H9 (cell line): ENCODE results near the gene ELMOD3. TPM values are rescaled to one million over a fixed set of nuclear protein-coding genes. Genes with fewer than 3 reads are reported as not detected.

Source experiments
- DNase-seq: peaks from one replicate; pipeline ENCODE4 v3.0.0-alpha.2; 2017
- H2AFZ ChIP-seq: one replicate; pipeline ENCODE4 v1.6.1; 2013; ENCODE audit warnings: mild to moderate bottlenecking, low read length, control low read depth, moderate library complexity
- H2AK5ac ChIP-seq: 2 replicates; pipeline ENCODE4 v1.6.1; 2013; ENCODE audit warnings: low read length, control low read depth, mixed read lengths; ENCODE audit not compliant: insufficient read length
- H2BK120ac ChIP-seq: one replicate; pipeline ENCODE4 v1.6.1; 2013; ENCODE audit warnings: low read depth, mild to moderate bottlenecking, low read length, control low read depth, inconsistent platforms; ENCODE audit not compliant: poor library complexity, severe bottlenecking
- H2BK12ac ChIP-seq: 2 replicates; pipeline ENCODE4 v1.6.1; 2013; ENCODE audit warnings: low read length, control low read depth, mixed read lengths, low read depth; ENCODE audit not compliant: insufficient read length
- H2BK15ac ChIP-seq: 2 replicates; pipeline ENCODE4 v1.6.1; 2013; ENCODE audit warnings: low read depth, low read length, control low read depth
- H2BK20ac ChIP-seq: one replicate; pipeline ENCODE4 v1.6.1; 2013; ENCODE audit warnings: low read depth, mild to moderate bottlenecking, low read length, control low read depth, inconsistent platforms; ENCODE audit not compliant: poor library complexity, severe bottlenecking
- H2BK5ac ChIP-seq: 2 replicates; pipeline ENCODE4 v1.6.1; 2013; ENCODE audit warnings: low read length, control low read depth, mixed read lengths; ENCODE audit not compliant: insufficient read length
- H3K14ac ChIP-seq: 2 replicates; pipeline ENCODE4 v1.6.1; 2013; ENCODE audit warnings: low read length, control low read depth; ENCODE audit not compliant: insufficient read depth
- H3K18ac ChIP-seq: 2 replicates; pipeline ENCODE4 v1.6.1; 2013; ENCODE audit warnings: low read depth, mild to moderate bottlenecking, mixed read lengths, low read length, control low read depth; ENCODE audit not compliant: insufficient read length
- H3K23ac ChIP-seq: 2 replicates; pipeline ENCODE4 v1.6.1; 2013; ENCODE audit warnings: low read length, control low read depth, mixed read lengths, low read depth; ENCODE audit not compliant: insufficient read length
- H3K23me2 ChIP-seq: 2 replicates; pipeline ENCODE4 v1.6.1; 2013; ENCODE audit warnings: low read depth, mild to moderate bottlenecking, mixed read lengths, low read length, control low read depth; ENCODE audit not compliant: insufficient read length, poor library complexity, severe bottlenecking
- H3K27ac ChIP-seq: 2 replicates; pipeline ENCODE4 v1.5.1; 2013; ENCODE audit warnings: low read length, control low read depth, mixed read lengths, low read depth; ENCODE audit not compliant: insufficient read length
- H3K27me3 ChIP-seq: 2 replicates; pipeline ENCODE4 v1.6.1; 2013; ENCODE audit warnings: low read length, control low read depth, inconsistent platforms; ENCODE audit not compliant: insufficient read depth
- H3K4ac ChIP-seq: 2 replicates; pipeline ENCODE4 v1.6.1; 2013; ENCODE audit warnings: low read depth, mild to moderate bottlenecking, control low read depth, inconsistent platforms, low read length, moderate library complexity
- H3K4me1 ChIP-seq: 2 replicates; pipeline ENCODE4 v1.6.1; 2013; ENCODE audit warnings: low read length, control low read depth, inconsistent platforms; ENCODE audit not compliant: insufficient read depth
- H3K4me2 ChIP-seq: 2 replicates; pipeline ENCODE4 v1.6.1; 2013; ENCODE audit warnings: low read length, control low read depth, mixed read lengths; ENCODE audit not compliant: insufficient read length, insufficient read depth
- H3K56ac ChIP-seq: 2 replicates; pipeline ENCODE4 v1.6.1; 2013; ENCODE audit warnings: low read depth, mild to moderate bottlenecking, mixed read lengths, low read length, control low read depth; ENCODE audit not compliant: insufficient read length
- H3K79me1 ChIP-seq: 2 replicates; pipeline ENCODE4 v1.6.1; 2013; ENCODE audit warnings: low read depth, mild to moderate bottlenecking, moderate library complexity, low read length, control low read depth, inconsistent platforms; ENCODE audit not compliant: insufficient read depth, poor library complexity, severe bottlenecking
- H3K79me2 ChIP-seq: 2 replicates; pipeline ENCODE4 v1.6.1; 2013; ENCODE audit warnings: low read length, control low read depth, inconsistent platforms; ENCODE audit not compliant: insufficient read depth
- H3K9ac ChIP-seq: 2 replicates; pipeline ENCODE4 v1.6.1; 2013; ENCODE audit warnings: low read length, control low read depth, mixed read lengths; ENCODE audit not compliant: insufficient read length; ENCODE audit errors: extremely low read depth
- H3K9me3 ChIP-seq: one replicate; pipeline ENCODE4 v1.6.1; 2013; ENCODE audit warnings: low read depth, low read length, inconsistent platforms; ENCODE audit not compliant: control insufficient read depth
- H3T11ph ChIP-seq: one replicate; pipeline ENCODE4 v1.6.1; 2013; ENCODE audit warnings: mild to moderate bottlenecking, low read length, control low read depth, inconsistent platforms
- H4K20me1 ChIP-seq: one replicate; pipeline ENCODE4 v1.6.1; 2013; ENCODE audit not compliant: control insufficient read depth, insufficient read length, insufficient read depth
- H4K5ac ChIP-seq: 2 replicates; pipeline ENCODE4 v1.6.1; 2013; ENCODE audit warnings: low read depth, mild to moderate bottlenecking, mixed read lengths, low read length, control low read depth; ENCODE audit not compliant: insufficient read length
- H4K8ac ChIP-seq: replicated peaks from 2 replicates; pipeline ENCODE4 v1.6.1; 2013; ENCODE audit warnings: low read length, control low read depth, mixed read lengths, low read depth; ENCODE audit not compliant: insufficient read length
- H4K91ac ChIP-seq: 2 replicates; pipeline ENCODE4 v1.6.1; 2013; ENCODE audit warnings: low read depth, mild to moderate bottlenecking, moderate library complexity, mixed read lengths, low read length, control low read depth; ENCODE audit not compliant: insufficient read length
- H3K27ac Mint-ChIP-seq, 3 experiments: 2 replicates in 2 of 3; 3 replicates in 1 of 3; pipeline ENCODE4 v1.8.0; 2020 to 2021; ENCODE audit warnings: mixed read lengths in 3 of 3, mild to moderate bottlenecking in 1 of 3, moderate library complexity in 1 of 3
- H3K27me3 Mint-ChIP-seq: 2 replicates; pipeline ENCODE4 v1.8.0; 2021; ENCODE audit warnings: low read depth, mild to moderate bottlenecking, moderate library complexity, mixed read lengths
- H3K36me3 Mint-ChIP-seq, 3 experiments: 2 replicates in 2 of 3; 3 replicates in 1 of 3; pipeline ENCODE4 v1.8.0; 2020 to 2021; ENCODE audit warnings: low read depth in 3 of 3, mixed read lengths in 3 of 3; ENCODE audit not compliant: insufficient read depth in 1 of 3
- H3K4me1 Mint-ChIP-seq, 2 experiments: 2 replicates each; pipeline ENCODE4 v1.8.0; 2020; ENCODE audit warnings: mixed read lengths in 2 of 2
- H3K4me3 Mint-ChIP-seq, 2 experiments: 2 replicates in 1 of 2; 3 replicates in 1 of 2; pipeline ENCODE4 v1.8.0; 2020 to 2021; ENCODE audit warnings: mild to moderate bottlenecking in 2 of 2, mixed read lengths in 2 of 2, moderate library complexity in 1 of 2
- H3K9me3 Mint-ChIP-seq, 2 experiments: 2 replicates in 1 of 2; 3 replicates in 1 of 2; pipeline ENCODE4 v1.8.0; 2020; ENCODE audit warnings: mild to moderate bottlenecking in 2 of 2, mixed read lengths in 2 of 2, moderate library complexity in 1 of 2
- WGBS: extraction: QIAGEN DNeasy Blood & Tissue Kit; methylation state at CpG from one replicate; pipeline ENCODE4 v1.1.7; 2013; ENCODE audit warnings: missing lambda C conversion rate, low lambda C conversion rate, mixed read lengths; ENCODE audit not compliant: insufficient read length; ENCODE audit errors: extremely low coverage; 5-methylcytosine and 5-hydroxymethylcytosine counted together
- total RNA-seq: library from RNA; stranded (reverse); gene quantifications from 2 replicates; pipeline ENCODE4 v1.2.1, GENCODE V29; 2021
- TF ChIP-seq, protein P1 (sequence below): fragments of 200-600 bp; sonication (generic); conservative IDR thresholded peaks from 3 replicates; pipeline ENCODE4 v1.8.0; 2021; ENCODE audit warnings: antibody characterized with exemption, mild to moderate bottlenecking

ELMOD3 gene
- total RNA-seq, 1 experiment from 2014 or later = 7.6 TPM

DNA sequence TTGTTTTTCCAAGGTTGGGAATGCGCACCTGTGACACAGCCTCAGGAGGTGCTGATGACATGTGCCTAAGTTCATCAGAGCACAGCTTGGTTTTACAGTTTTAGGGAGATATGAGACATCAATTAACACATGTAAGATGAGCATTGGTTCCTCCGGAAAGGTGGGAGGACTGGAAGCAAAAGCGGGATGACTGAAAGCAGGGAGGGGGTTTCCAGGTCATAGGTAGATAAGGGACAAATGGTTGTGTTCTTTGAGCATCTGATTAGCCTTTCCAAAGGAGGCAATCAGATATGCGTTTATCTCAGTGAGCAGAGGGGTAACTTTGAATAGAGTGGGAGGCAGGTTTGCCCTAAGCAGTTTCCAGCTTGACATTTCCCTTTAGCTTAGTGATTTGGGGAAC lies 29.3 kb downstream of the ELMOD3 start:
- TF ChIP-seq, protein P1, sequence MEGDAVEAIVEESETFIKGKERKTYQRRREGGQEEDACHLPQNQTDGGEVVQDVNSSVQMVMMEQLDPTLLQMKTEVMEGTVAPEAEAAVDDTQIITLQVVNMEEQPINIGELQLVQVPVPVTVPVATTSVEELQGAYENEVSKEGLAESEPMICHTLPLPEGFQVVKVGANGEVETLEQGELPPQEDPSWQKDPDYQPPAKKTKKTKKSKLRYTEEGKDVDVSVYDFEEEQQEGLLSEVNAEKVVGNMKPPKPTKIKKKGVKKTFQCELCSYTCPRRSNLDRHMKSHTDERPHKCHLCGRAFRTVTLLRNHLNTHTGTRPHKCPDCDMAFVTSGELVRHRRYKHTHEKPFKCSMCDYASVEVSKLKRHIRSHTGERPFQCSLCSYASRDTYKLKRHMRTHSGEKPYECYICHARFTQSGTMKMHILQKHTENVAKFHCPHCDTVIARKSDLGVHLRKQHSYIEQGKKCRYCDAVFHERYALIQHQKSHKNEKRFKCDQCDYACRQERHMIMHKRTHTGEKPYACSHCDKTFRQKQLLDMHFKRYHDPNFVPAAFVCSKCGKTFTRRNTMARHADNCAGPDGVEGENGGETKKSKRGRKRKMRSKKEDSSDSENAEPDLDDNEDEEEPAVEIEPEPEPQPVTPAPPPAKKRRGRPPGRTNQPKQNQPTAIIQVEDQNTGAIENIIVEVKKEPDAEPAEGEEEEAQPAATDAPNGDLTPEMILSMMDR = no peak
- no peak overlapping the region for H2BK120ac ChIP-seq
- H3K9ac ChIP-seq = no peak overlapping the region
- H2AFZ ChIP-seq = no peak overlapping the region
- no peaks in the 10 kb centered on the region for H4K20me1 ChIP-seq
- no peaks in the 10 kb centered on the region for H3K9me3 ChIP-seq
- H3K9me3 Mint-ChIP-seq = peaks cover 16 to 18% of the 10 kb centered on the region in 2 experiments
- DNase-seq = no peak
- no peak overlapping the region for H3K4me2 ChIP-seq
- H4K8ac ChIP-seq = no peak overlapping the region
- H3T11ph ChIP-seq = no peak overlapping the region
- no peak overlapping the region for H3K23ac ChIP-seq
- H3K4ac ChIP-seq = no peak overlapping the region
- no peaks in the 10 kb centered on the region; the same call in 1 of the 2 replicates for H3K4me1 ChIP-seq
- no CpG with 5 or more reads among the region's 4 CpGs for WGBS
- no peak overlapping the region for H2BK15ac ChIP-seq
- H2BK12ac ChIP-seq = no peak overlapping the region
- H3K79me1 ChIP-seq = no peaks in the 10 kb centered on the region
- no peaks in the 10 kb centered on the region for H3K79me2 ChIP-seq
- no peak overlapping the region for H3K4me3 Mint-ChIP-seq
- no peak overlapping the region for H3K27ac Mint-ChIP-seq
- H2BK5ac ChIP-seq = no peak overlapping the region
- peaks cover 6 to 12% of the 10 kb centered on the region in 2 experiments for H3K4me1 Mint-ChIP-seq
- no peaks in the 10 kb centered on the region for H3K27me3 ChIP-seq
- peaks cover 15 to 40% (median 35%) of the 10 kb centered on the region in 3 experiments for H3K36me3 Mint-ChIP-seq
- no peak overlapping the region for H2BK20ac ChIP-seq
- H4K91ac ChIP-seq = no peak overlapping the region
- no peak overlapping the region for H3K18ac ChIP-seq
- H3K14ac ChIP-seq = no peak overlapping the region
- H2AK5ac ChIP-seq = no peak overlapping the region
- no peak overlapping the region for H4K5ac ChIP-seq
- no peaks in the 10 kb centered on the region for H3K23me2 ChIP-seq
- H3K27me3 Mint-ChIP-seq = no peaks in the 10 kb centered on the region
- H3K27ac ChIP-seq = no peak overlapping the region
- no peak overlapping the region for H3K56ac ChIP-seq
